GM12873 (cell line): ENCODE results near the gene GRK2.

Experiments used
- CTCF ChIP-seq: IDR thresholded peaks from 2 replicates; pipeline ENCODE4 v1.5.1; 2012; ENCODE audit warnings: low read depth, mild to moderate bottlenecking, moderate library complexity, low read length, control low read depth; ENCODE audit not compliant: insufficient read depth; ENCODE audit errors: missing control alignments

The GRK2 gene

GRCh38 chr11:67270256-67271204, 4.3 kb downstream of the GRK2 start:
- TF ChIP-seq CTCF = no peak

GRCh38 chr11:67271205-67271540, 4.9 kb downstream of the GRK2 start:
- no peak for TF ChIP-seq CTCF

GRCh38 chr11:67271541-67272284, 5.4 kb downstream of the GRK2 start:
- TF ChIP-seq CTCF = no peak

GRCh38 chr11:67272327-67273259, 6.3 kb downstream of the GRK2 start:
- no peak for TF ChIP-seq CTCF

- TF ChIP-seq CTCF = peak; percentile 10
These were observed 7.2 kb downstream of the GRK2 start for GRCh38 chr11:67273260-67273990.

GRCh38 chr11:67274768-67275605, 8.7 kb downstream of the GRK2 start:
- TF ChIP-seq CTCF = no peak
